BJ (cell line): ENCODE measurements around the gene ATP10A. TPM values are rescaled to one million over a fixed set of nuclear protein-coding genes. Genes with fewer than 3 reads are reported as not detected.
A peak's percentile ranks its signal among the peaks of the same experiment; 100 is the strongest.

Experiments used
- CTCF ChIA-PET: fragments of 350-600 bp; formaldehyde crosslinking; extraction: SDS; loops from one replicate; lab custom pipeline; 2021; ENCODE audit warnings: antibody characterized with exemption, inconsistent platforms; lab: Yijun Ruan, JAX
- POLR2A ChIA-PET: fragments of 300-600 bp; sonication (Branson Sonifier 250); formaldehyde crosslinking; extraction: SDS; loops from one replicate; lab custom pipeline; 2021; ENCODE audit warnings: antibody characterized with exemption; lab: Charles Lee
- DNase-seq: peaks from one replicate; pipeline ENCODE4 v3.0.0-alpha.2; 2011; ENCODE audit warnings: low read depth
- H3K27me3 ChIP-seq: 2 replicates; pipeline ENCODE4 v1.6.0; 2011; ENCODE audit warnings: low read length; ENCODE audit not compliant: control insufficient read depth, insufficient read depth
- H3K36me3 ChIP-seq: 2 replicates; pipeline ENCODE4 v1.5.1; 2011; ENCODE audit warnings: low read length; ENCODE audit not compliant: control insufficient read depth, insufficient read depth
- H3K4me3 ChIP-seq: 2 replicates; pipeline ENCODE4 v1.5.1; 2011; ENCODE audit warnings: low read depth, mild to moderate bottlenecking, control low read depth, low read length
- polyA minus RNA-seq: library from RNA; depleted of rRNA, polyadenylated mRNA; stranded (reverse); fragments of >200 nt; gene quantifications from 2 replicates; pipeline ENCODE4 v1.2.3, GENCODE V29; 2011; rRNA and poly(A)+ RNA removed
- polyA plus RNA-seq: library from polyadenylated mRNA; depleted of rRNA; stranded (reverse); fragments of >200 nt; gene quantifications from 2 replicates; pipeline ENCODE4 v1.2.3, GENCODE V29; 2011; rRNA removed
- TF ChIP-seq, protein P1 (sequence below): IDR thresholded peaks from 2 replicates; pipeline ENCODE4 v1.5.1; 2011; ENCODE audit warnings: low read depth, mild to moderate bottlenecking, control low read depth, inconsistent platforms, low read length, moderate library complexity; ENCODE audit not compliant: insufficient read depth

Gene ATP10A, protein sequence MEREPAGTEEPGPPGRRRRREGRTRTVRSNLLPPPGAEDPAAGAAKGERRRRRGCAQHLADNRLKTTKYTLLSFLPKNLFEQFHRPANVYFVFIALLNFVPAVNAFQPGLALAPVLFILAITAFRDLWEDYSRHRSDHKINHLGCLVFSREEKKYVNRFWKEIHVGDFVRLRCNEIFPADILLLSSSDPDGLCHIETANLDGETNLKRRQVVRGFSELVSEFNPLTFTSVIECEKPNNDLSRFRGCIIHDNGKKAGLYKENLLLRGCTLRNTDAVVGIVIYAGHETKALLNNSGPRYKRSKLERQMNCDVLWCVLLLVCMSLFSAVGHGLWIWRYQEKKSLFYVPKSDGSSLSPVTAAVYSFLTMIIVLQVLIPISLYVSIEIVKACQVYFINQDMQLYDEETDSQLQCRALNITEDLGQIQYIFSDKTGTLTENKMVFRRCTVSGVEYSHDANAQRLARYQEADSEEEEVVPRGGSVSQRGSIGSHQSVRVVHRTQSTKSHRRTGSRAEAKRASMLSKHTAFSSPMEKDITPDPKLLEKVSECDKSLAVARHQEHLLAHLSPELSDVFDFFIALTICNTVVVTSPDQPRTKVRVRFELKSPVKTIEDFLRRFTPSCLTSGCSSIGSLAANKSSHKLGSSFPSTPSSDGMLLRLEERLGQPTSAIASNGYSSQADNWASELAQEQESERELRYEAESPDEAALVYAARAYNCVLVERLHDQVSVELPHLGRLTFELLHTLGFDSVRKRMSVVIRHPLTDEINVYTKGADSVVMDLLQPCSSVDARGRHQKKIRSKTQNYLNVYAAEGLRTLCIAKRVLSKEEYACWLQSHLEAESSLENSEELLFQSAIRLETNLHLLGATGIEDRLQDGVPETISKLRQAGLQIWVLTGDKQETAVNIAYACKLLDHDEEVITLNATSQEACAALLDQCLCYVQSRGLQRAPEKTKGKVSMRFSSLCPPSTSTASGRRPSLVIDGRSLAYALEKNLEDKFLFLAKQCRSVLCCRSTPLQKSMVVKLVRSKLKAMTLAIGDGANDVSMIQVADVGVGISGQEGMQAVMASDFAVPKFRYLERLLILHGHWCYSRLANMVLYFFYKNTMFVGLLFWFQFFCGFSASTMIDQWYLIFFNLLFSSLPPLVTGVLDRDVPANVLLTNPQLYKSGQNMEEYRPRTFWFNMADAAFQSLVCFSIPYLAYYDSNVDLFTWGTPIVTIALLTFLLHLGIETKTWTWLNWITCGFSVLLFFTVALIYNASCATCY (N-terminal part only)
- polyA plus RNA-seq (20.4 and 28.0 TPM in 2 replicates), polyA minus RNA-seq (28.8 and 29.4 TPM in 2 replicates)

DNA sequence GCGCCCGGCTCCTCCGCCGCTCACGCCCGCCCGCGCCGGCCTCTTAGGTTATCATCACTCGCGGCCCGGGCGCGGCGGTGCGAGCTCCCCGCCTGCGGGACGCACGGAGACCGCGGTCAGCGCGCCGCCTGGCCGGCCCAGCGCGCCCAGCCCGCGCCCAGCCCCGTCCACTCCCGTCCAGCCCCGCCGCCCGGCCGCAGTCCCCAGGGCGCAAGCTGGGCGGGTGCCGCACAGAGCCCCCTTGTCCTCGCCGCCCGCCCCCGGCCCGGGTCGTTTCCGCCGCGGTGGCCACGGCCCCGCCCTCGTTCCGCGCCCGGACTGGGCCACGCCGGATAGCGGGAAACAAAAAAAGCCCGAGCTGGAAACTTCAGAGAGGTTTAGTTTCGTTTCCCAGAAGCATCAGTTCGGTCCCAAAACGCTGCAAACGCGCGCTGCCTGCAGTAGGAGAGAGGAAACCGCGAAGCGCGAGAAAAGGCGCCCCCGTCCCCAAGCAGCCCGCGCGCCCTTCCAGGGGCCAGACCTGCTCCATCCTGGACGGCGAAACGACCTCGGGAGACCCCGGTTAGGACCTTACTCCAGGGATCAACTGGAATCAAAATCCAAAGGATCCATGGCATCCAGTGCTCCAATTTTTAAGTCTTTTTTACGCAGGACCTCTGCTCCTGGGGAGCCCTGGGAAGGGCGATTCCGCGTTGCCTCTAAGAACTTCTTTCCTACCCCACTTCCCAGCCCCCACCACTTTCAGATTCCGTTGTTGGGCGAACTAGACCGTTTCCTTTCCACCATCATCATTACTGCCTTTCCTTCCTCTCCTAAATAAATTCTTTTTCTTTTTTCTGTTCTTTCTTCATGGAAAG is at the start of gene ATP10A:
TSS of gene ATP10A (minus strand) at position 217 of the 857 bp plus-strand sequence. CDS start 231 bp downstream, outside the sequence.
- Histone ChIP-seq H3K36me3 (peaks cover 2% of the 10 kb centered on the region; the same call in 1 of the 2 replicates), H3K4me3 (peak within 1 kb of the TSS; percentile 71), H3K27me3 (no peaks in the 10 kb centered on the region)
- TF ChIP-seq, protein P1, sequence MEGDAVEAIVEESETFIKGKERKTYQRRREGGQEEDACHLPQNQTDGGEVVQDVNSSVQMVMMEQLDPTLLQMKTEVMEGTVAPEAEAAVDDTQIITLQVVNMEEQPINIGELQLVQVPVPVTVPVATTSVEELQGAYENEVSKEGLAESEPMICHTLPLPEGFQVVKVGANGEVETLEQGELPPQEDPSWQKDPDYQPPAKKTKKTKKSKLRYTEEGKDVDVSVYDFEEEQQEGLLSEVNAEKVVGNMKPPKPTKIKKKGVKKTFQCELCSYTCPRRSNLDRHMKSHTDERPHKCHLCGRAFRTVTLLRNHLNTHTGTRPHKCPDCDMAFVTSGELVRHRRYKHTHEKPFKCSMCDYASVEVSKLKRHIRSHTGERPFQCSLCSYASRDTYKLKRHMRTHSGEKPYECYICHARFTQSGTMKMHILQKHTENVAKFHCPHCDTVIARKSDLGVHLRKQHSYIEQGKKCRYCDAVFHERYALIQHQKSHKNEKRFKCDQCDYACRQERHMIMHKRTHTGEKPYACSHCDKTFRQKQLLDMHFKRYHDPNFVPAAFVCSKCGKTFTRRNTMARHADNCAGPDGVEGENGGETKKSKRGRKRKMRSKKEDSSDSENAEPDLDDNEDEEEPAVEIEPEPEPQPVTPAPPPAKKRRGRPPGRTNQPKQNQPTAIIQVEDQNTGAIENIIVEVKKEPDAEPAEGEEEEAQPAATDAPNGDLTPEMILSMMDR: no peak
- ChIA-PET POLR2A (no interaction called here), CTCF (interaction anchor here (1.2 to 4.6 kb wide), 3 partner anchors 68 to 80 kb away, joined by 4 to 19 read pairs (median 6); no protein-coding TSS in a partner anchor)
- DNase-seq: no peak

DNA sequence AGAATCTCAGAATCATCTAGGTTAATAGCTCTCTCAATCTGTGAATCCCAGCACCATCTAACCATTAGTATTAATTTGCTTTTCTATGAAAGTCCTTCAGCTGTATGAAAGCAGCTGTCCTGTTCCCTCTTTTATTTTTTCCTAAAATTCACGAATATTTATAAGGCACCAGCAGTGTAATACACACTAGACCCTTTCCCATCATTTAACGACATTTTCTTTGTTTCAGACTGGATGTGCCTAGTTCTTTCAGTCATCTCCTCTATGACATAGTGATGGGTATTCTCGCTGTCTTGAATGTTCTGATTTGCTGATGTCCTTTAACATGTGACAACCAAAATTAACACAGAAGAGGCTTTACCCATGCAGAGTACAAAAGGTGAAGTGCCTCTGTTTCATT is 48.9 kb upstream of the ATP10A start:
- no peak for DNase-seq
- ChIA-PET CTCF (interaction anchor here (1.1 to 1.2 kb wide), 2 partner anchors 17 to 20 kb away, joined by 3 read pairs; no protein-coding TSS in a partner anchor), POLR2A (no interaction called here)
- Histone ChIP-seq H3K36me3 (no peaks in the 10 kb centered on the region), H3K4me3 (no peak overlapping the region), H3K27me3 (no peaks in the 10 kb centered on the region)
- TF ChIP-seq, protein P1: no peak

DNA sequence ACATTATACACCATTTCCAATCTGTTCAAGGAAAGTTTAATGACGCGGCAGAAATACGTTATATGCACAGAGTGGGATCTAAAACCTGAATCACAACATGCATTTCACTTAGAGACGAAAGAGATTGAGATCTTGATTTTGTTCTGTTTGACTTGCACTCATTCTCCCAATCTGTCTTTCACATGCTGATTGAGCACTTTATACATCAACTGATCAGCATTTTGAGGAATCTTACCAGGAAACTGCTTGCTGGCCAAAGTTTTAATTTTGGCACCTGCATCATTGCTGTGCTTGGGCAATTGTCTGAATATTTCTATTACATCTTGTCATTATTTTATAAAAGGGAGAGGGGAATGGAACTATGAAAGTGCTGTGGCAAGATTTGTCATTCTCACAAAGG is 47.7 kb upstream of the ATP10A start:
- POLR2A ChIA-PET: no interaction called here
- no peak for DNase-seq
- CTCF ChIA-PET: interaction anchor here (1.2 kb wide), 1 partner anchor 22 kb away, joined by 3 read pairs; no protein-coding TSS in a partner anchor
- TF ChIP-seq, protein P1: no peak
- H3K27me3 ChIP-seq: no peaks in the 10 kb centered on the region
- no peak overlapping the region for H3K4me3 ChIP-seq
- H3K36me3 ChIP-seq: no peaks in the 10 kb centered on the region

DNA sequence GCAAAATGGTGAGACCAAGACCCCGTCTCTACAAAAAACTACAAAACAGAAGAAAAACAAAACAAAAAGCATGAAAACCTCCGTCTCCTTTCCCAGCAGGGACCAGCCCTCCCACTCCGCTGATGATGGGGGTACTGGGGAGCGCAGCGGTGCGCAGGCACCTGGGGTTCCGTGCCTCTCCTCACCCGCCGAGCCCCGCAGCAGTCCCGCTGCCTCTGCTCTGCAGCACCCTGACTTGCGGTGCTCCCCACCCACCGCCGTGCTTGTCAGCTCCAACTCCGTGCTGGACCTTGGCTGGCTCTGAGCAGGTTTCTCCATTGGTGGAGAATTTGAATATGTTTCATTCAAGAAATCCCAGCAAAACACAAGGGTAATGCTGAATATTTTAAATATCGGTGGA is 46.7 kb upstream of the ATP10A start:
- Histone ChIP-seq H3K4me3 (no peak overlapping the region), H3K27me3 (no peaks in the 10 kb centered on the region), H3K36me3 (no peaks in the 10 kb centered on the region)
- POLR2A ChIA-PET: no interaction called here
- TF ChIP-seq, protein P1: no peak
- no peak for DNase-seq
- CTCF ChIA-PET: no interaction called here
